ENCODE data around the gene BPHL.
"Not testable (repeated sequence)": the region's sequence is repeated elsewhere in the genome, so short reads cannot be mapped to it uniquely, and the experiment has no call there.

BPHL gene

DNA sequence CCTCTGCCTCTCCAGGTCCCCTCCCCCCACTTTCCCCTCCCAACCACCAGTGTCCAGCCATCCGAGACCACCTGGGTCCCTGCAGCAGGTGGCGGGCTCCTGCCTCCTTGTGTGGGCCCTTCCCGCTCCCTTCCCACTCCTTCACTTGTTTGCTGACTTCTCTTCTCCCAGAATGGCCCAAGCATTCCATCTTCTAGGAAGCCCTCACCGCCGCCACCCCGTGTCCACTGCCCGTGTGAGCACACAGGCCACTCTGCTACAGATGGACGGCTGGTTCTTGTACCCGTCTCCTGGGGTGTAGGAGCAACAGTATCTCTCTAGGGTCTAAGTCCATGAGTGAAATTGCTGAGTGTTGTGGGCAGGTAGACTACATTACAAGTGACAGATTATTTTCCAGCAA, 15.0 kb downstream of the BPHL start:
- no peak for DNase-seq (ENCODE audit: low read depth)
- TF ChIP-seq, protein P1, sequence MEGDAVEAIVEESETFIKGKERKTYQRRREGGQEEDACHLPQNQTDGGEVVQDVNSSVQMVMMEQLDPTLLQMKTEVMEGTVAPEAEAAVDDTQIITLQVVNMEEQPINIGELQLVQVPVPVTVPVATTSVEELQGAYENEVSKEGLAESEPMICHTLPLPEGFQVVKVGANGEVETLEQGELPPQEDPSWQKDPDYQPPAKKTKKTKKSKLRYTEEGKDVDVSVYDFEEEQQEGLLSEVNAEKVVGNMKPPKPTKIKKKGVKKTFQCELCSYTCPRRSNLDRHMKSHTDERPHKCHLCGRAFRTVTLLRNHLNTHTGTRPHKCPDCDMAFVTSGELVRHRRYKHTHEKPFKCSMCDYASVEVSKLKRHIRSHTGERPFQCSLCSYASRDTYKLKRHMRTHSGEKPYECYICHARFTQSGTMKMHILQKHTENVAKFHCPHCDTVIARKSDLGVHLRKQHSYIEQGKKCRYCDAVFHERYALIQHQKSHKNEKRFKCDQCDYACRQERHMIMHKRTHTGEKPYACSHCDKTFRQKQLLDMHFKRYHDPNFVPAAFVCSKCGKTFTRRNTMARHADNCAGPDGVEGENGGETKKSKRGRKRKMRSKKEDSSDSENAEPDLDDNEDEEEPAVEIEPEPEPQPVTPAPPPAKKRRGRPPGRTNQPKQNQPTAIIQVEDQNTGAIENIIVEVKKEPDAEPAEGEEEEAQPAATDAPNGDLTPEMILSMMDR (IDR thresholded peaks at IDR 0.05; ENCODE audit: insufficient read depth, low read depth, low read length, missing control alignments), result no peak
- H3K4me3 ChIP-seq (ENCODE audit: low read depth, low read length), result no peak overlapping the region

DNA sequence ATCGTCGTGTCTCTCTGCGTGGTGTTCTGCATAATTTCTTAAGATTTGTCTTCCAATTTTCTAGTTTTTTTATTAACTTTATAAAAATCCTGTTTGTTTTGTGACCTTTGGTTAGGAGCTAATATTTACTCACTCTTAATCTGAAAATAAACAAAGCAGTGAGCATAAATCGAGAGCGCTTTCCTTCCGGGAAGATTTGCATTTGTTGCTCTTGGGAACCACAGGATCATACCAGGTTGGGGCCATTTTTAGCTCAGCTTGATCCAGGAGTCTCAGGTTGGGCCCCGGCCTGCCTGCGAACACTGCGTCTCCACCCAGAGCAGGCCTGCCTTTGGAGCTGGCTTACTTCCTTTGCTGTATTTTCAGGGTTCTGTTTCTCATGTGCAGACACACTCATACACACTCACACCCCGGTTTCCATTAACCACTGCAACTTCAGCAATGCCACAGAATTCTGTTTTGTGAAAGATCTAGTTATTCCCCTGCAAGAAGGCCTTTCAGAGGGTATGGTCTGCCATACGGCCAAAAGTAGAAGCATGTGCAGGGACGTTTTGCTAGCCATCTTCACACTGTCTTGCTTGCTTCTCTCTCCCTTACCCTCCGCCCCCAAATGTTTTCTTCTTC, 17.3 kb downstream of the BPHL start:
- H3K4me3 ChIP-seq (ENCODE audit: low read depth, low read length), result no peak overlapping the region
- no peak for DNase-seq (ENCODE audit: low read depth)

DNA sequence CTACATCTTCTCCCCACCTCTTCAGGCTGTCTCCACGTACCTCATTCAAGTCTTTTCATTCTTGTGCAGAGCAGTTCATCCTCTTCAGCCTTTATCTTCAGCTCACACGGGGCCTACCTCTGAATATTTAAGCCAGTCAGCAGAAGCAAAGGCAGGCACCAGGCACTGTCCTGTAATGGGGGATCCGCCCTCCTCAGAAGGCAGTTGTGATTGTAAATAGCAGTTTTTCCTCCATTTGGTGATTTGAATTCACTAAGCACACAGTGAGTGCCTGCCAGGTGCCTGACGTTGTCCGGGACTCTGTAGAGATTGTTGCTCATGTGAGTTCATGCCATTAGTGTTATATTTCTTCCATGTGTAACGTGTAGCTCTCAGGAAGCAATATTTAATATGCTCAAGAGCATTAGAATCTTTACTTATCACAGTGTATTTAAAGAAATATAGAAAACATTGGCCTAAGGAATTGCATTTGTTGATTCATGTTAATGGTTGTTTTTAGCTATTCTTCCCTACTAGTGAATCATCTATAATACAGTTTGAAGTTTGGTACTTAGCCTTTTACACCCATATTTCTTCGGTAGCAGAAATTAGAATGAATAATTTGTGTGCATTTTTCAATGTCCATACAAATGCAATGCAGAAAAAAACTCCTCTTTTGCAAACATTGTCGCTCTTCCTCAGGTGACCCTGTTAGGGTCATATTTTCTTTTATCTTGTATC, 17.9 kb downstream of the BPHL start:
- TF ChIP-seq, protein P1 (IDR thresholded peaks at IDR 0.05; ENCODE audit: insufficient read depth, low read depth, low read length, missing control alignments), result no peak
- DNase-seq (ENCODE audit: low read depth), result no peak
- H3K4me3 ChIP-seq (ENCODE audit: low read depth, low read length), result no peak overlapping the region

More for the DNA sequence above, 17.3 kb downstream of the BPHL start:
- TF ChIP-seq, protein P1 (IDR thresholded peaks at IDR 0.05; ENCODE audit: insufficient read depth, low read depth, low read length, missing control alignments), result no peak

DNA sequence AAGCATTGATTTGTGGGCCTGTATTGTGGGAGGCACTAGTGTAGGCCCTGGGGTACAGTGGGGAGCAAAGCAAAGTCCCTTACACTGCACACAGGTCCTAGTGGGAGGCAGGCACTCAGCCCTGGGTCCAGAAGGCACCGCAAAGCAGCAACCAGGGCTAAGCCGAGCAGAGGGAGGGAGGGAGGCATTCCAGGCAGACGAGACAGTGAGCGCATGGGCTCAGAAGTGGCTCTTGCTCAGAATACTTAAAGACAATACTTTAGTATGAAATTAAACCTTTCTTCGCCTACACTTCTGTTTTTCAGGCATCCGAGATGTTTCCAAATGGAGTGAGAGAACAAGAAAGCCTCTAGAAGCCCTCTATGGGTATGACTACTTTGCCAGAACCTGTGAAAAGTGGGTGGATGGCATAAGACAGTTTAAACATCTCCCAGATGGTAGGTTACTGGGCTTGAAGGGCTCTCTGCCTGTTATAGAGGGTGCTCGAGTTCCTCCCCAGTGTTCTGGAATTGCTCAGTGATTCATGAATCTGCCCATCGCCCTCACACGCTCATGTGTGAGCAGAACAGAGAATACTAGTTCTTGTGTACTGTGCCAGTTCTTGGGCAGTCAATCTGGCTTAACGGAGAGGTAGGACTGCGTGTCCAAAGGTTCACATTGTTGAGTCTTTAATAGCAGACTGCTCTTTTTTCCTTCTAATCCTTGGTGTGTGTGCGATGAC, 18.7 kb downstream of the BPHL start:
- TF ChIP-seq, protein P1 (IDR thresholded peaks at IDR 0.05; ENCODE audit: insufficient read depth, low read depth, low read length, missing control alignments), result no peak
- DNase-seq (ENCODE audit: low read depth), result no peak
- H3K4me3 ChIP-seq (ENCODE audit: low read depth, low read length), result no peak overlapping the region

DNA sequence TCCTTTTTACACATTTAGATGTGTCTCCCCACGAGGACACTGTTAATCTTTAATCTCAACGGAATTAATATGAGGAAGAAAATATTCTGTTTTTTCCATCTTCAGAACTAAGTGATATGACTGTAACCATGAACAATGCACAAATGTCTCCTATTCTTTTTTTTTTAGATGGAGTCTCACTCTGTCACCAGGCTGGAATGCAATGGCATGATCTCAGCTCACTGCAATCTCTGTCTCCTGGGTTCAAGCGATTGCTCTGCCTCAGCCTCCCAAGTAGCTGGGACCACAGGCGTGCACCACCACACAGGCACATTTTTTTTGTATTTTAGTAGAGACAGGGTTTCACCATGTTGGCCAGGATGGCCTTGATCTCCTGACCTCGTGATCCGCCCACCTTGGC, 19.4 kb downstream of the BPHL start:
- not testable (repeated sequence) for DNase-seq (ENCODE audit: low read depth); H3K4me3 ChIP-seq (ENCODE audit: low read depth, low read length)

DNA sequence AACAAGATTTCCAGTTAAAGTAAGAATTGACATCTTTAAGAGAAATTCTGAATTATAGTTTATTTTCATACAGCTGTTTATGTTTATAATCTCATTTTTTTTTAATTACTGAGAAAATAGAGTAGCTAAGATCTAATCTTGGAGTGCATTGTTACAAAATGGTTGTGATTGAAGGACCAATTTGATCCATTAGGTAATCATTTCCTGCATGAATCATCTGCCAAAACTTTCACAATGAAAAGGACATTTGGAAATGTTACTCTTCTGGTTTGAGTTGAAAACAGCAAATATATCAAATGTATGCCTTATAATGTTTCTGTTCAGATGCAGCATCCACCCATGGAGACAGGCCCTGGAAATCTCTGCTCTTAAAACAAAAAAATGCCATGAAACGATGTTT, 19.8 kb downstream of the BPHL start:
- DNase-seq (ENCODE audit: low read depth), result no peak
- no peak overlapping the region for H3K4me3 ChIP-seq (ENCODE audit: low read depth, low read length)
- TF ChIP-seq, protein P1 (IDR thresholded peaks at IDR 0.05; ENCODE audit: insufficient read depth, low read depth, low read length, missing control alignments), result no peak

DNA sequence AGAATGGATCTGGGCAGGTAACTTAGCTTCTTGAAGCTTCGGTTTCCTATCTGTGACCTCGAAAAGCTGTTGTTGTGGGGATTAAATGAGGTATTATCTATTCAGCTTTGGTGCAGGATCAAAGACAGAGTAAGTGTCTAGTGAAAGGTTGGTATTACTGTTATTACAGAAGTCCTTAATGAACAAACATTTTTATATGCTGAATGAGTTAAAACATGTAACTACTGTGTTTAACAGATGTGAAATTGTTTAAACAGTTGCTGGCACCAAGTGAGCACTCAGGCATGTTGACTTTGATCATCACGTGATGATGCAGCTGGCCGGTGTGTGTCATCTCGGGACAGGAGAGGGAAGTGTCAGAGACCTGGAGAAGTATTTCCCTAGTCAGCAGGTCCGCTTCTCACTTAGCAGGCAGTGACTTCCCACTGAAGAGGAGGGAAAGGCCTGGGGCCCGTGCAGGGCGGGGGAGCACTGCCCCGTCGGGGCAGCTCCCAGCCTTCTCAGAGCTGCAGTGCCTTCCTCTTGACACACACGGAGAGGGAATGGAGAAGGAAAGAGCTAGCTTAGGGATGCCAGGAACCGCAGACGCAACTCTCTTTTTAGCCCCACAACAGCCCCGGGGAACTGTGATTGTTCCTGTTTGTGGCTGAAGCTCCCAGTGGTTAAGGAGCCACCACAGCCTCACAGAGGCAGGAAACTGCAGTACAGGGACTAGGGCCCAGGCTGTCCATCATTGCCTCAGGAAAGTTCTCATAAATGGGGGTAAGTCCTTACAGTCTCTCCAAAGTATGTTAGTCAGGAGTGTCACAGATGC, 20.8 kb downstream of the BPHL start:
- DNase-seq (ENCODE audit: low read depth), result no peak
- H3K4me3 ChIP-seq (ENCODE audit: low read depth, low read length), result no peak overlapping the region
- TF ChIP-seq, protein P1 (IDR thresholded peaks at IDR 0.05; ENCODE audit: insufficient read depth, low read depth, low read length, missing control alignments), result no peak
